HG03520 (cell line): ENCODE measurements around the gene SYT6.
"Not testable (repeated sequence)": the region's sequence is repeated elsewhere in the genome, so short reads cannot be mapped to it uniquely, and the experiment has no call there.

ENCODE experiments used
- ATAC-seq: cut with Tn5 transposase; IDR thresholded peaks from one replicate; pipeline ENCODE4 v1.9.1; 2021; ENCODE audit warnings: mild to moderate bottlenecking, moderate library complexity; ENCODE audit not compliant: unreplicated experiment

SYT6 gene

DNA sequence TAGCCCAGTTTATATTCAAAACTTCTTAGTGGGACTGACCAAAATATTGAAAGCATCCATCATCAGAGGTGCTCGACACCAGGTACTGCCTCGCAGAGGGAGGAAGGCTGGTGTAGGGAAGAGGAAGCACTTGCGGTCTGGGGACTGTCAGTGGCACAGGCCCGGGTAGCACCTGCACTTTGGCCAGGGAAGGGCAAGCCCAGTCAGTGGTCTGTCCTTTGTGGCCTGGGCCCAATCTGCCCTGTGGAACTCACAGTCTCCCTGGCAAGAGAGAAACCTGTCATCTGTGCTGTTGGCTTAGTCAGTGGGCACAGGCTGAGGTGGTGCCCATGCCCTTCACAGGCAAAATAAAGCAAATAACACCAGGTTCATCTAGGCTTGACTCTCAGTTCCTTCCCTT is 77.4 kb downstream of the SYT6 start:
- no peak for ATAC-seq

DNA sequence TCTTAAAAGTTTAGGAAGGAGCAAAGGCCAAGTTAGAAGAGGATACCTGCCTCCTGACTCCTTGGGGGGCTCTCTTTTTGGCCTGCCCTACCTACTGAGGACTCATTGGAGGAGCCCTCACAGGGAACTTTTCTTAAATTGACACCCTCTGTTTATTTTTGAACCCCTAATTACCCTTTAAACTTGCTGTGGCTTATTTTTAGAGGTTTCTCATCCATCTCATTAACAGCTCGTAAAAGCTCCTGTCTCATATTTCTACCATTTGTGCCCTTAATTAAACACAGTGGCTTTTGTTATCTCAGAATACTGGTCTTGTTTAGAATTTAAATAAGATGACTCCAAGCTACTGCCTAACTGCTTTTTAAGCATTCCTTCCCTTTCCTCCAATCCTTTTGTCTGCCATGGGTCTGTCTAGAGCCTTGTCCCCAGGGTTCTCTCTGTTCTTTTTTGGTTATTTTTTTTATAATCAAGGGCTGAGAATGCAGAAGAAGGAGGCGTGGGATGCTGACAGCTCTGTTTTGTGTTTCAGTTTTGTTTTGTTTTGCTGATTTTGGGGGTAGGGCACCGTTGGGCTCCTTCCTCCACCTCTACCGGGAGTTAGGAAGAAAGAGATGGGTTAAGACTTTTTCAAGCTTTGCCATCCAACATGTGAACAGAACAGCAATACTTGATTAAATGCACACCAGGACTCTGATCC is 78.0 kb downstream of the SYT6 start:
- ATAC-seq: no peak

GRCh38 chr1:114075105-114075504 is 78.6 kb downstream of the SYT6 start:
- no peak for ATAC-seq

DNA sequence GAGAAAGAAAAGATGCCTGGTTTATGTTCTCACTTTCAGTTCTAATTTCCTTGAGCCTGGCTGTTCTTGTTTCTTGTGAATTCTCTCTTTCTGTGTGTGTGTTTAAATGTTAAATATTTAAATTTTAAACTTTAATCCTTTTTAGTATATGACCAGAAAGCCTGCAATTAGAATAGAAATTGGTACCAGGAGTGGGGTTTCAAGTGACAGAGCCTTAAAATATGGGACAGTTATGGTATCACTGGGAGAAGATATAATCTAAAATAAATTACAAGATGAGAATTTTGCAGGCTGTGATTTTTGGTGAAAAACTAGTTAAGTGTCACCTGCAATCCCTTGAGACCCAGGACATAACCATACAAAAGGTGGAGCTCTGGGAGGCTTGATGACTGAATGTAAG is 81.4 kb downstream of the SYT6 start:
- no peak for ATAC-seq

DNA sequence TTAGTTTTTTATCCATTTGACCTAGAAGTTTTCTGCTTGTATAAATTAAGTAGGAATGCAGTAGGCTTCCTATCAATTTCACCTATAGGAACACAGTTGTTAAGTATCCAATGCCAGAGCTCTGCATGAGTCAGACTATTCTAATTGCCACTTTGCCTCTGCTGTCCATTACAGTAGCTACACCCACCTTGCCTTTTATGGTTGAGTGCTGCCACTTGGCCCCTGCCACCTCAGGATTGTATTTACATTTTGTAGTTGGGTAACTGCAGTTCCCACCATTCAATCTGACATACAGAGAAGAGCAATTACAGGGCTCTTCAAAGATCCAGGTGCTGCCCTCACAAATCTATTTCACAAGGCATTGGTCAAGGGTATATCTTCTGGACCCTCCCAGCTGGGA is 83.9 kb downstream of the SYT6 start:
- ATAC-seq: not testable (repeated sequence)

GRCh38 chr1:114068684-114069083 is 85.0 kb downstream of the SYT6 start:
- not testable (repeated sequence) for ATAC-seq

- ATAC-seq: not testable (repeated sequence)
These were observed 88.0 kb downstream of the SYT6 start for GRCh38 chr1:114065671-114066070.

DNA sequence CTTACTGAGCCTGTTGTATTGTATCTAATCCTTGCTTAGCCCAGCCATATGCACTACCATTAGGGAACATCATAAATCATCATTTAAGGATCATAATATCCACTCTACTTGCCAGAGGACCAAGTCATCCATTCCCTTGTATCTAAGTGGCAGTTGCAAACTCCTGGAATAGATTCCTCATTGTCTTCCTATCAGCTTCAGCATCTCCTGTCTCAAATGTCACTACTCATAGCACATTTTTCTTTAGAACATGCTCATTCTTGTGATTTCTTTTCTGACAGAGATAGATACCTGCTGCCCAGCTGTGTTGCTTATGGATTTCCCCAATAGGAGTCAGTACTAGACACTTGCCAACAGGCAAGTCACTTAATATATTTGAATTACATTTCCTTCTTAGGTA is 90.1 kb downstream of the SYT6 start:
- no peak for ATAC-seq

DNA sequence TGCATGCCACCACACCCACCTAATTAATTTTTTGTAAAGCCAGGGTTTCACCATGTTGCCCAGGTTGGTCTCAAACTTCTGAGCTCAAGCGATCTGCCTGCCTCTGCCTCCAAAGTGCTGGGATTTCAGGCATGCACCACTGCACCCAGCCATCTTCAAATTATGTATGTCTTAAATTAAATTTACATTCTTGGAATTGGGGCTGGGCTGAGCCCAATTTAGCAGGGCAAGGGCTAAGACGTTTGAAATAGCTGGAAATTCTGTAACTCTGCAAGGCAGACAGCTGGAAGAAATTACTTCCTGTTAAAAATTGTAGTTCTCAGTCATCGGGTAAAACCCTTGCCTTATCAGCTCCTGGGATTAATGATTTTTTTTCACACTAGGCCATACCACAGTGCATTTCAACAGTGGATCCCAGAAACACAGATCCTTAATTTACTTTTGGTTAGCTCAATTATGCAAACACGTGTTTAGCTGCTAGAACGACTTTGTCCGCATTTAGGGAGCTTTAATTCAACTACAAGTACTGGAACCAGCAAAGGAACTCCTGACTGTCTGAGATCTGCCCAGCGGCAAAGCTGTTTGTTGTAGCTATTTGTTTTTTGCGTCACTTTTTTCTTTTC is 91.1 kb downstream of the SYT6 start:
- no peak for ATAC-seq

DNA sequence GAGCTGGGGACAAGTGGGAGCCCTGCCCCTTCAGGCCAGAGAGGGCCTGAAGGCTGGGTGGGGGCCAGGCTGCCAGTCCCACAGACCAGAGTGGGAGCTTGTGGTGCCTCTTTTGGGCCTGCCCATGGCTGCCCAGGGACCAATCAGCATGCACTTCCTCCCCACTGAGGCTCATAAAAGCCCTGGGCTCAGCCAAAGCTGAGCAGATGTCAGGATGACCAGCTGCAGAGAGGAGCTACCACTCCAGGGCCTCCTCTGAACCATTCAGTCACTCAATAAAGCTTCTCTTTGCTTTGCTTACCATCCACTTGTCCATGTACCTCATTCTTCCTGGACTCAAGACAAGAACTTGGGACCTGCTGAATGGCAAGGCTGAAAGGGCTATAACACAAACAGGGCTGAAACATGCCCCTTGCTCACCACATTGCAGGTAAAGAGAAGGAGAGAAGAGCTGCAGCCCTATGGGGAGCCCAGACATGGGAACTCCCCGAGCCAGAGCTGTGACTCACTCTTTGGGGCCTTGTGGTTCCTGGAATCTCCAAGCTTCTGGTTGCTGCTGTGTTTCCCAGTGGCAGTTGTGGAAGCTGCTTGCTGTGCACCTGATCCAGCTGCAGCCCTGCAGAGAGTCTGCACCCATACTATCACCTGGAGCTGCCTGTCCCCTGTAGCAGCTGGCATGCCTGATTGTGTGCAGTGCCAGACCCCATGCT is 92.4 kb downstream of the SYT6 start:
- no peak for ATAC-seq

DNA sequence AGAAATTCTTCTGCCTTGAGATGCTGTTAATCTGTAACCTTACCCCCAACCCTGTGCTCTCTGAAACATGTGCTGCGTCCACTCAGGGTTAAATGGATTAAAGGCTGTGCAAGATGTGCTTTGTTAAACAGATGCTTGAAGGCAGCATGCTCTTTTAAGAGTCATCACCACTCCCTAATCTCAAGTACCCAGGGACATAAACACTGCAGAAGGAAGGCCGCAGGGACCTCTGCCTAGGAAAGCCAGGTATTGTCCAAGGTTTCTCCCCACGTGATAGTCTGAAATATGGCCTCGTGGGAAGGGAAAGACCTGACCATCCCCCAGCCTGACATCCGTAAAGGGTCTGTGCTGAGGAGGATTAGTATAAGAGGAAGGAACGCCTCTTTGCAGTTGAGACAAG is 95.4 kb downstream of the SYT6 start:
- not testable (repeated sequence) for ATAC-seq

- ATAC-seq: no peak
These were observed 99.5 kb downstream of the SYT6 start for GRCh38 chr1:114054148-114054547.

GRCh38 chr1:114048232-114048631 is 105.4 kb downstream of the SYT6 start:
- ATAC-seq: no peak

GRCh38 chr1:114043548-114043947 is 110.1 kb downstream of the SYT6 start:
- no peak for ATAC-seq

DNA sequence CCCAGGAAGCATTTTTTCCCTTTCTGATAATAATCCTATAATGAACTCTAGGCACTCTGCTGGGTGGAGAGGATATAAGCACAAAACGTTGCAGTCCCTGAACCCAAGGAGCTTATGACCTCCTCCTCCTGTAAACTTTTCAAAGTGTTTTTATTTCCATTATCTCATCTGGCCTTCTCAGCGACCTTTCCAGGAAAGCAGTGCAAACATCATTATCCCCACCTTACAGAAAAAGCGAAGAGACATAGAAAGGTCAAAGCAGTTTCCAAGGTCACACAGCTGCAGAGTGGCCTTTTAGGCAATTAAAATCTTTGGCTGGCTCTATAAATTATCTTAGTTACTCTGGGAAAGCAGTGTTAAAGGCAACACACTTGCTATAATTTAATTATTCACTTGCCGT is 110.6 kb downstream of the SYT6 start:
- ATAC-seq: no peak

DNA sequence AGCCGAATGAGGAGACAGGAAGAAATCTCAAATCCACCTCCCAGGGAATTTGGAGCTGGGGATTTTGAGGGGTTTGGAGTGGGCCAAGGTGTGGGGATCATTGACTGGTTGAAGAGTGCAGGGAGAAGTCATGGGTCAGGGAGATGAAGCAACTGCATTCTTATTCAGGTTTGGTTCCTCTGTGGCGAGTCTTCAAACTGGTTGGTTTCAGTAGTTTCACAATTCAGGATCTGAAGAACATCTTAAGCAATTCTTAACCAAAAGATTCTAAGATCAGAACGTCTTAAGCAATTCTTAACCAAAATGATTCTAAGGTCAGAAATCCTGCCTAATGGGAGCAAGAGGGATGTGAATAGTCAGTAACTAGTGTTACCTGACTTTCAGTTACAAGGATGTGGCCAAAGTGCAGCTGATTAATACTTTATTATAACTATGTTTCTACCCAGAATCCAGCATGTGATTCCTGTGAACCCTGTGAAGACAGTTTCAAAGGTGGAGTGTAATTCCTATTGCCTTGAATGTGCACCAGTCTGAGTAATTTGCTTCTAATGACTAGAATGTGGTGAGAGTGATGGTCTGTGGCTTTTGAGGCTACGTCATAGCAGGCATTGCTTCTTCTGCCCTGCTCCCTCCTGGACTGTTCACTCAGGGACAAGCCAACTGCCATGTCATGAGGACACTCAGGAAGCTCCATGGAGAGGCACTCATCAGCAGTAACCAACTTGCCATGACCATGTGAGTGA is 113.2 kb downstream of the SYT6 start:
- no peak for ATAC-seq
